HepG2 (cell line): ENCODE measurements around the gene ALKBH5.

Source experiments
- CREB1 ChIP-seq, 2 experiments: fragments of 450-650 bp in 1 of 2; IDR thresholded peaks; 2 replicates each; pipeline ENCODE4 v1.6.1; 2016 to 2017; ENCODE audit warnings: control low read depth in 1 of 2, mild to moderate bottlenecking in 1 of 2, missing compliant biosample characterization in 1 of 2, missing genetic modification characterization in 1 of 2
- CTCF ChIP-seq: sonication (generic); formaldehyde crosslinking; IDR thresholded peaks from 2 replicates; pipeline ENCODE4 v1.5.0; 2020; ENCODE audit warnings: mild to moderate bottlenecking, missing genetic modification reagents, moderate library complexity
- KLF16 ChIP-seq, 2 experiments: sonication (generic) in 1 of 2; formaldehyde crosslinking in 1 of 2; IDR thresholded peaks; 2 replicates each; pipeline versions ENCODE4 v1.6.1 to v1.8.0; 2016 to 2023; ENCODE audit warnings: missing genetic modification reagents in 2 of 2, missing compliant biosample characterization in 1 of 2
- MAZ ChIP-seq, 2 experiments: sonication (generic) in 1 of 2; formaldehyde crosslinking in 1 of 2; IDR thresholded peaks; 2 replicates each; pipeline versions ENCODE4 v1.5.0 to v1.6.1; 2012 to 2020; ENCODE audit warnings: low read depth in 2 of 2, mild to moderate bottlenecking in 2 of 2, borderline replicate concordance in 1 of 2, improper control_type of control experiment in 1 of 2, low read length in 1 of 2, missing genetic modification reagents in 1 of 2, moderate library complexity in 1 of 2
- MEF2D ChIP-seq: sonication (generic); formaldehyde crosslinking; IDR thresholded peaks from 2 replicates; pipeline ENCODE4 v1.5.1; 2020; ENCODE audit warnings: mild to moderate bottlenecking, missing genetic modification reagents
- MTA3 ChIP-seq: sonication (generic); formaldehyde crosslinking; IDR thresholded peaks from 2 replicates; pipeline ENCODE4 v1.4.0; 2020; ENCODE audit warnings: missing genetic modification reagents
- POLR2A ChIP-seq, 2 experiments: IDR thresholded peaks; 2 replicates each; pipeline ENCODE4 v1.6.1; 2011; ENCODE audit warnings: low read depth in 2 of 2, low read length in 2 of 2, mild to moderate bottlenecking in 1 of 2, moderate library complexity in 1 of 2; ENCODE audit not compliant: insufficient read depth in 1 of 2
- RBM22 ChIP-seq: fragments of 200-400 bp; formaldehyde crosslinking; optimal IDR thresholded peaks from 2 replicates; pipeline ENCODE3; 2017; ENCODE audit warnings: mild to moderate bottlenecking, low read length, moderate library complexity
- SIN3A ChIP-seq: IDR thresholded peaks from 2 replicates; pipeline ENCODE4 v1.6.1; 2011; ENCODE audit warnings: low read depth, mild to moderate bottlenecking, control low read depth, low read length, borderline replicate concordance
- SMC3 ChIP-seq: IDR thresholded peaks from 2 replicates; pipeline ENCODE4 v1.6.1; 2011; ENCODE audit warnings: low read length, improper control_type of control experiment
- ZNF879 ChIP-seq: sonication (generic); formaldehyde crosslinking; IDR thresholded peaks from 2 replicates; pipeline ENCODE4 v1.8.1; 2023; ENCODE audit warnings: missing genetic modification reagents

GRCh38 chr17:18181358-18181757 is 2.3 kb upstream of the ALKBH5 start:
- TF ChIP-seq POLR2A (IDR thresholded peaks at IDR 0.05; ENCODE audit: insufficient read depth in 1 of 2, low read depth in 2 of 2, low read length in 2 of 2): no peak
- no peak for TF ChIP-seq CREB1 (IDR thresholded peaks at IDR 0.05)
- no peak for TF ChIP-seq CREB1 (CRISPR knock-in tag; IDR thresholded peaks at IDR 0.05)
- TF ChIP-seq SMC3: no peak
- TF ChIP-seq CTCF (CRISPR knock-in tag): no peak
- TF ChIP-seq RBM22: no peak
- TF ChIP-seq ZNF879 (CRISPR knock-in tag): no peak
- TF ChIP-seq MAZ (IDR thresholded peaks at IDR 0.05; ENCODE audit: borderline replicate concordance, low read depth, low read length): no peak
- TF ChIP-seq MAZ (CRISPR knock-in tag; IDR thresholded peaks at IDR 0.05; ENCODE audit: low read depth): no peak
- no peak for TF ChIP-seq MTA3 (CRISPR knock-in tag)
- no peak for TF ChIP-seq SIN3A
- no peak for TF ChIP-seq MEF2D
- TF ChIP-seq KLF16 (CRISPR knock-in tag; IDR thresholded peaks at IDR 0.05): no peak
